Thyroid gland (tissue), 4 donors: ENCODE results near the gene MMP13.

Source experiments
- POLR2A ChIP-seq, 2 donors: fragments of 450-650 bp; IDR thresholded peaks; one replicate each; pipeline ENCODE4 v1.6.1; 2017; ENCODE audit warnings: antibody characterized with exemption in 2 of 2, mild to moderate bottlenecking in 2 of 2, moderate library complexity in 1 of 2
- TF ChIP-seq, protein P1 (sequence below), 6 experiments: fragments of 200-600 bp in 3 of 6; fragments of 450-650 bp in 3 of 6; sonication (generic) in 3 of 6; IDR thresholded peaks; one replicate each; pipeline ENCODE4 v1.5.1; 2016 to 2019; ENCODE audit warnings: antibody characterized with exemption in 6 of 6, mild to moderate bottlenecking in 2 of 6, inconsistent platforms in 1 of 6, moderate library complexity in 1 of 6

DNA sequence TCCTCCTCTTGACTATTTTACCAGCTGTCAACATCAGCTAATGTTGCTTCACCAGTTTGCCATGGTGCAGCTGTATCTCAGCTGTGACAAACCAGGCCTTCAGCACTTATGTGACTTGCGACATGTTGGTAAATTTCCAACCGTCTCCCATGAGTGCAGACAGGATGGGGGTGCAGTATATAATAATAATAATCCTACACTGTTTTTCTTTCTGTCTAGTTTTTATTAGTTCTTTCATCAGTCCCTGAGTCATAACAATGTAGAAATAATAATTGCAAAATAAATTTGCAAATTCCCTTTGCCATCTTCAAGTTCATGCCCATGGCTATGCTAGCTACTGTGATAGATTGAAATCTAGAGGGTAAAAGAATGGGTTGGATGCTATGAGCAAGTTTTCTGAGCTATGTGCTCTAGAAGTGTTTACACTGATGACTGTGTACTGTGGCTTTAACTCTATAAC is 4.9 kb downstream of the MMP13 start:
- TF ChIP-seq, protein P1, sequence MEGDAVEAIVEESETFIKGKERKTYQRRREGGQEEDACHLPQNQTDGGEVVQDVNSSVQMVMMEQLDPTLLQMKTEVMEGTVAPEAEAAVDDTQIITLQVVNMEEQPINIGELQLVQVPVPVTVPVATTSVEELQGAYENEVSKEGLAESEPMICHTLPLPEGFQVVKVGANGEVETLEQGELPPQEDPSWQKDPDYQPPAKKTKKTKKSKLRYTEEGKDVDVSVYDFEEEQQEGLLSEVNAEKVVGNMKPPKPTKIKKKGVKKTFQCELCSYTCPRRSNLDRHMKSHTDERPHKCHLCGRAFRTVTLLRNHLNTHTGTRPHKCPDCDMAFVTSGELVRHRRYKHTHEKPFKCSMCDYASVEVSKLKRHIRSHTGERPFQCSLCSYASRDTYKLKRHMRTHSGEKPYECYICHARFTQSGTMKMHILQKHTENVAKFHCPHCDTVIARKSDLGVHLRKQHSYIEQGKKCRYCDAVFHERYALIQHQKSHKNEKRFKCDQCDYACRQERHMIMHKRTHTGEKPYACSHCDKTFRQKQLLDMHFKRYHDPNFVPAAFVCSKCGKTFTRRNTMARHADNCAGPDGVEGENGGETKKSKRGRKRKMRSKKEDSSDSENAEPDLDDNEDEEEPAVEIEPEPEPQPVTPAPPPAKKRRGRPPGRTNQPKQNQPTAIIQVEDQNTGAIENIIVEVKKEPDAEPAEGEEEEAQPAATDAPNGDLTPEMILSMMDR (IDR thresholded peaks at IDR 0.05): no peak
- no peak for TF ChIP-seq POLR2A (IDR thresholded peaks at IDR 0.05)
